ENCODE data around the gene STK17B.

GRCh38 chr2:196160101-196160500, 11.3 kb downstream of the STK17B start:
- TF ChIP-seq EZH2 (IDR thresholded peaks at IDR 0.05; ENCODE audit: low read length): no peak
- TF ChIP-seq, protein P1, sequence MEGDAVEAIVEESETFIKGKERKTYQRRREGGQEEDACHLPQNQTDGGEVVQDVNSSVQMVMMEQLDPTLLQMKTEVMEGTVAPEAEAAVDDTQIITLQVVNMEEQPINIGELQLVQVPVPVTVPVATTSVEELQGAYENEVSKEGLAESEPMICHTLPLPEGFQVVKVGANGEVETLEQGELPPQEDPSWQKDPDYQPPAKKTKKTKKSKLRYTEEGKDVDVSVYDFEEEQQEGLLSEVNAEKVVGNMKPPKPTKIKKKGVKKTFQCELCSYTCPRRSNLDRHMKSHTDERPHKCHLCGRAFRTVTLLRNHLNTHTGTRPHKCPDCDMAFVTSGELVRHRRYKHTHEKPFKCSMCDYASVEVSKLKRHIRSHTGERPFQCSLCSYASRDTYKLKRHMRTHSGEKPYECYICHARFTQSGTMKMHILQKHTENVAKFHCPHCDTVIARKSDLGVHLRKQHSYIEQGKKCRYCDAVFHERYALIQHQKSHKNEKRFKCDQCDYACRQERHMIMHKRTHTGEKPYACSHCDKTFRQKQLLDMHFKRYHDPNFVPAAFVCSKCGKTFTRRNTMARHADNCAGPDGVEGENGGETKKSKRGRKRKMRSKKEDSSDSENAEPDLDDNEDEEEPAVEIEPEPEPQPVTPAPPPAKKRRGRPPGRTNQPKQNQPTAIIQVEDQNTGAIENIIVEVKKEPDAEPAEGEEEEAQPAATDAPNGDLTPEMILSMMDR (optimal IDR thresholded peaks at IDR 0.05 in 1 of 3, IDR thresholded peaks at IDR 0.05 in 1 of 3, conservative IDR thresholded peaks at IDR 0.05 in 1 of 3; ENCODE audit: extremely low read depth in 1 of 3, insufficient read depth in 2 of 3, low read length in 3 of 3): no peak

All from keratinocyte (primary cell).